HG02885 (cell line): ENCODE measurements around the gene MADCAM1.

Source experiments
- ATAC-seq: cut with Tn5 transposase; IDR thresholded peaks from one replicate; pipeline ENCODE4 v1.9.1; 2021; ENCODE audit warnings: mild to moderate bottlenecking; ENCODE audit not compliant: unreplicated experiment, poor library complexity

Gene MADCAM1

DNA sequence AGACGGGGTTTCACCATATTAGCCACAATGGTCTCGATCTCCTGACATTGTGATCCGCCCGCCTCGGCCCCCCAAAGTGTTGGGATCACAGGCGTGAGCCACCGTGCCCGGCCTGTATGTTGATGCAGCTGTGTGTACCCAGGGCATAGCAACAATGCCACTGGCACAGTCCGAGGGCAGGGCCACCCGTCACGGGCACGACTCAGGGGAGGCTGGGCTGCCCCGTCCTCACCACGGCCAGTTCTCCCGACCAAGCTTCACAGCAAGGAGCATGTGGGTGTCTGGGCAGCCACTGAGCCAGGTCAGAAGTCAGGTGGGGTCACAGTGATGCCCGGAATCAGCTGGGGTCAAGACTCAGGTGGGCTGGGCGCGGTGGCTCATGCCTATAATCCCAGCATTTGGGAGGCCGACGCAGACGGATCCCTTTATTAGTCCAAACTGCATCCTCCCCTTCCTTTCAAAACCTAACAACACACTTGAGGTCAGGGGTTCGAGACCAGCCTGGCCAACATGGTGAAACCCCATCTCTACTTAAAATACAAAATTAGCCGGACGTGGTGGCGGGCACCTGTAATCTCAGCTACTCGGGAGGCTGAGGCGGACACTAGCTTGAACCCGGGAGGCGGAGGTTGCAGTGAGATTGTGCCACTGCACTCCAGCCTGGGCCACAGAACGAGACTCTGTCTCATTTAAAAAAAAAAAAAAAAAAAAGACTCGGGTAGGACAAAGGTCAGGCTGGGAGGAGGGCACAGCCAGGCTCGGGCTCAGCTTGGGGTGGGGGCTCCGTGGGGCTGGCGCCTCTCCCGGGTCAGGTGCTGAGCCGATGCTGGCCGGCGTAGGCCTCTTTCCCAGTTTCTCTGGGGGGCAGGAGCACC lies 34.1 kb downstream of the MADCAM1 start:
- ATAC-seq: no peak

- peak; percentile 76 for ATAC-seq
Observed at GRCh38 chr19:531009-531752, 34.9 kb downstream of the MADCAM1 start.

GRCh38 chr19:531753-532560 lies 35.7 kb downstream of the MADCAM1 start, which contains the start of gene CDC34:
TSS of gene CDC34 (plus strand) at chr19:531760. CDS start at chr19:531932, 172 bp downstream.
- ATAC-seq: peak; percentile 10

GRCh38 chr19:532561-533363 lies 36.5 kb downstream of the MADCAM1 start:
- no peak for ATAC-seq

DNA sequence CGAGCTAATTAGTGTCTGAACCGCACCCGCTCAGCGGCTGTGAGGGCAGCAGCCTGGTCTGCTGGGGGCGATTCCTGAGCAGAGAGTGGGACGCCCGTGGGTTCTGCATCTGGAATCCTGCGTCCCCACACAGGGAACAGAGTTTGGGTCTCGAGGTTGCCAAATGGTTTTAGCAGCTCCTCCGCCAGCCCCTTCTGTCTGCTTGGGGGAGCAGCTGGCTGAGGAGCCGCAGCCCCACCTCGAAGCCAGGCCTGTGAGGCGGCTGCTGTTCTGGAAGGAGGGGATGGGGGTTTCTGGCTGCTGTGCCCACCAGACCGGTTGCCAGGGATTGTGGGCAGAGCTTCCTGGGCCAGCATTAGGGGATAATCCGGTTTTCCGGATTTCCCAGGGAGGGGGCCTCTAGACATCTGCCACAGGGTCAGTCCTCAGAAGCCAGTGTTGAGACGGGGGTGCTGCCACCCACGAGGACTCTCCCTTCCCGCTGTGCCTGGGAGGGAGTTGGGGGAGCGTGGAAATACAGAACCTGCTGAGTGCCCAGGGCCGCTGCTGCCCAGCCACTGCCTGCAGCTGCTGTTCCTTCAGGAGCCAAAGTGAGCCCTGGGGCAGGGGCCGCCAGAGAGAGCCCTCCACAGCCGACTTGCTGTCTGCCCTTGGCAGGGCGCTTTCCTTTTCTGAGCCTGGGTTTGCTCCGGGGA lies 37.2 kb downstream of the MADCAM1 start:
- no peak for ATAC-seq

DNA sequence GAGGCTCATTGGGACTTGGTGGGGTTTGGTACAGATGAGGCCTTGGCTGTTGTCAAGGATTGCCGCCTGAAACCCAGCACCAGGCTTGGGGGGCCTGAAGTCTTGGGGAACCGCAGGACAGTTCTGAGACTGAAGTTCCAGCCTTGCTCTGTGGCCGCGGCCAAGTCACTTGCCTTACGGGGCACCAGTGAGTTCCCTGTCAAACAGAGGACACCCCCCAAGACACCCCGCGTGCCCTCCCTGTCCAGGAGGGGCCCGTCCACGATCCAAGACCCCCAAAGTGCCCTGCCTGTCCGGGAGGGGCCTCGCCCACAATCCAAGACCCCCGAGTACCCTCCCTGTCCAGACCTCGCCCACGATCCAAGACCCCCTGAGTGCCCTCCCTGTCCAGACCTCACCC lies 37.8 kb downstream of the MADCAM1 start:
- no peak for ATAC-seq

DNA sequence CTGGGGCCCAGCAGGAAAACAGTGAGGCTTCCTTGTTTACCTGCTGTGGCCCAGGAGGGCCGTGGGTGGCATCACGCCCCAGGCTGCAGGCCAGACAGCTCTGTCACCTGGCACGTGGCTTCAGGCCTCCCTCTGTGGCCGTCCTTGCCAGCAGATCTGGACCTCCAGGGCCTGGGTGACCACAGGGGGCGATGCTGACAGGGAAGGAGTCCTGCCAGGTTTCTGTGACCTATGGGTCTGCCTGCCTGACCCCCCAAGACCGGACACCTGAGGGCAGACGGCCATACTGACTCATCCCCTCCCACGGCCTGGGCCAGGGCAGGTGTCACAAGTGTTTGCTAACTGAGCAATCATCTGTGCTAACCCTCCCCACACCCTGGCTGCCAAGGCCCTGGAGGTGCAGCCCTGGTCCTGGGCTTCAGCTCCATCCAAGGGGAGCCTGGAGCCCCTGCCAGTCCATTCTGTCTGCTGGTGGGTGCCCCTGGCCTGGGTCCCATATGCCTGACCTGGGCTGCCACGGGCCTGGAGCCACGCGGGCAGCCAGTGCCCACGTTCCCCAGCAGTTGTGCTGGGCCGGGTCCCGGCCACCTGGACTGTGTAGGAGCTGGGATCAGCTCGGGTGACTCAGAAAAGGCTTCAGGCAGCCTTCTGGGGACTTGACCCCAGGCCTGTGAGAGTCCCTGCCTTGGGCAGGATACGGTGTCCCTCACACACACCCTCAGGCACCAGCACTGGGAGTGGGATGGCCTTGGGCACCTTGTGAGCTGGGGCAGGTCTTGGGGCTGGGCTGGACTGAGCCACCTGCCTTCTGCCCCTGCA lies 38.9 kb downstream of the MADCAM1 start:
- ATAC-seq: no peak

DNA sequence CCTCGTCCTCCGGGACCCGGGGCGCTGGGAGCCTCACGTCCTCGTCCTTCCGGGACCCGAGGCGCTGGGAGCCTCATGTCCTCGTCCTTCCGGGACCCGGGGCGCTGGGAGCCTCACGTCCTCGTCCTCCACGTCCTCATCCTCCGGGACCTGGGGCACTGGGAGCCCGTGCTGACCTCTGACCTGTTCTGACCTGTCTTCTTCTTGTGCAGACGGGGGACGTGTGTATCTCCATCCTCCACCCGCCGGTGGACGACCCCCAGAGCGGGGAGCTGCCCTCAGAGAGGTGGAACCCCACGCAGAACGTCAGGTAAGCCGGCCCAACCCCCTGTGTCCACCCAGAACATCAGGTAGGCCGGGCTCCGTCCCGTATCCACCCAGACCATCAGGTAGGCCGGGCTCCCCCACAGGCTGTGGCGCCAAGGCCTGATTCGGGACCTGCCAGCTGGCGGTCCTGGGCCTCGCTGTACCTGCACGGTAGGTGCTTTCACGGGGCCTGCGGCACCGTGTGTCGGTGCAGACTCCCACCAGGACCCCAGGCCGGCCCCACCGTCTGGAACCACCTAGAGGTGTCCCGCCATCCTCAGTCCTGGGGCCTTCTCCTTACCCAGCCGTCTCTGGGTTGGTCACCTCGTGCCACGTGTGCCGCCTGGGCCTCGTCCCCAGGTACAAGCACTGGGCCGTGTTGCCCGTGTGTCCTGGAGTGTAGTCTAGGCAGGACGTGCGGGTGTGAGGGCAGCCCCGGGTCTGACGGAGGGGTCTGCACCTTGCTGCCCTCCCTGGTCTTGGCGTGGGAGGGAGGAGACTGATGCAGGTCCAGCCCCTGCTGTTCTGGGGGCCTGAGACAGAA lies 40.0 kb downstream of the MADCAM1 start:
- ATAC-seq: no peak

GRCh38 chr19:536881-537404 lies 40.7 kb downstream of the MADCAM1 start:
- no peak for ATAC-seq

GRCh38 chr19:538641-539428 lies 42.5 kb downstream of the MADCAM1 start:
- ATAC-seq: no peak

DNA sequence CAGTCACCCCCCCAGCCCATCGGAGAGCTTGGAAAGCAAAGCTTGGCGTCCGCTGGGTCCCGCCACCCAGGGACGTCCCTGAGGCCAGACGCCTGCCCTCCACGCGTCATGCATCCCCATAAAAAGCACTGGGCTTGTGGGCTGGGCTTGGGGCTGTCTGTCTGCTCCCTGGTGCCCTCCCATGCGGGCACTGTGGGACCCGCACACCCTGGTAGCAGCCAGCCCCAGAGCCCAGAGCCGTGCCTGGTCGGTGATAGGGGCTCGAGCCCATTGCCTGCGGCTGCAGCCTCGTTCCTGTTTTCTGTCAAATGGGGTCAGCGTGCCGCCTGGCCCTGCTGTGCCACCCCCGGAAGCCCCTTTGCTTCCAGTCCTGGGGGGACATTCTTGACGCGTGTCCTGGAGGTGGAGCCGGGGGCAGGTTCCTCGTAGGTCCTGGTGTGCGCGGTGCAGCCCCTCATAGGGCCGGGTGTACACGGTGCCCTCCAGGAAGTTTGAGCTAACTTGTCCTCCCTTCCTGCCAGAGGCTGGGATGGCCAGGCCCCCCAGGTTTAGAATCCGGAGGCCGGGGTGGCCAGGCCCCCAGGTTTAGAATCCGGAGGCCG lies 43.2 kb downstream of the MADCAM1 start:
- ATAC-seq: no peak

- ATAC-seq: no peak
Observed at GRCh38 chr19:540867-541637, 44.8 kb downstream of the MADCAM1 start.

DNA sequence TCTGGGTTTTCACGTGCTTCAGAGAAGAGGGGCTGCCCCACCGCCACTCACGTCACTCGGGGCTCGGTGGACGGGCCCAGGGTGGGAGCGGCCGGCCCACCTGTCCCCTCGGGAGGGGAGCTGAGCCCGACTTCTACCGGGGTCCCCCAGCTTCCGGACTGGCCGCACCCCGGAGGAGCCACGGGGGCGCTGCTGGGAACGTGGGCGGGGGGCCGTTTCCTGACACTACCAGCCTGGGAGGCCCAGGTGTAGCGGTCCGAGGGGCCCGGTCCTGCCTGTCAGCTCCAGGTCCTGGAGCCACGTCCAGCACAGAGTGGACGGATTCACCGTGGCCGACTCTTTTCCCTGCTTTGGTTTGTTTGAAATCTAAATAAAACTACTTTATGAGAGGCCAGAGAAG lies 45.4 kb downstream of the MADCAM1 start:
- ATAC-seq: no peak

DNA sequence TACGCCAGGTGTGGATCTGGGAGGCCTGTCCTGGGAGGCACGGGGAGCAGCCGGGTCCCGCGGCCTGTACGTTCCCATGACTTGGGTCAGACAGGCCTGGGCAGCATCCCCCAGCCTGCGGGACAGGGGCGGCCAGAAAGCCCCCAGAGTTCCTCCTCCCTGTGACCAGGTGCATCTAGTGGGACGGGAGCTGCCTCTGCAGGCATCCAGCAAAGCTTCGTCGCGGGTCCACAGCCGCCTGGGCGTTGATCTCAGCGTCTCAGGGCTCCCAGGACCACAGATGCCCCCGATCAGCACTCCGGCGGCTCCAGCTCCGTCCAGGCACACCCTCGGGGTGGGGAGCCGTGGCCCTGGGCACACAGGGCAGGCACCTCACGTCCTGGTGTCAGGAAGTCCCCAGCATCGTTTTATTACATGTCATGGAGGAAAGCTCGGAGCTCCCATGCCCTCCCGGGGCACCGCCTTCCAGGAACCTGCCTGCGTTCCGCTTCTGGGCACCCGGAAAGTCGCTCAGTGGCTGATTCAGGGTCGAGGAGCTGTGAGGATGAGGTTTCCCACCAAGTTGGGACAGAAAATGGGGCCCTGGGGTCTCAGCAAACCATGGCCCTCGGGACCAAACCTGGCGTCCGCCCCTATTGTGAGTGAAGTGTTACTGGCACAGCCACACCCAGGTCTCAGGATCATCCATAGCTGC lies 46.0 kb downstream of the MADCAM1 start:
- ATAC-seq: no peak
